ENCODE results near the gene CCDC27.
"Not testable (repeated sequence)": the region's sequence is repeated elsewhere in the genome, so short reads cannot be mapped to it uniquely, and the experiment has no call there.

The CCDC27 gene

GRCh38 chr1:3796215-3797061 is 44.2 kb downstream of the CCDC27 start, which contains the start of gene LRRC47:
Gene LRRC47, minus strand, starts transcription at chr1:3796498. Its CDS starts 22 bp downstream, at chr1:3796476.
- DNase-seq = peak; percentile 92 to 94

DNA sequence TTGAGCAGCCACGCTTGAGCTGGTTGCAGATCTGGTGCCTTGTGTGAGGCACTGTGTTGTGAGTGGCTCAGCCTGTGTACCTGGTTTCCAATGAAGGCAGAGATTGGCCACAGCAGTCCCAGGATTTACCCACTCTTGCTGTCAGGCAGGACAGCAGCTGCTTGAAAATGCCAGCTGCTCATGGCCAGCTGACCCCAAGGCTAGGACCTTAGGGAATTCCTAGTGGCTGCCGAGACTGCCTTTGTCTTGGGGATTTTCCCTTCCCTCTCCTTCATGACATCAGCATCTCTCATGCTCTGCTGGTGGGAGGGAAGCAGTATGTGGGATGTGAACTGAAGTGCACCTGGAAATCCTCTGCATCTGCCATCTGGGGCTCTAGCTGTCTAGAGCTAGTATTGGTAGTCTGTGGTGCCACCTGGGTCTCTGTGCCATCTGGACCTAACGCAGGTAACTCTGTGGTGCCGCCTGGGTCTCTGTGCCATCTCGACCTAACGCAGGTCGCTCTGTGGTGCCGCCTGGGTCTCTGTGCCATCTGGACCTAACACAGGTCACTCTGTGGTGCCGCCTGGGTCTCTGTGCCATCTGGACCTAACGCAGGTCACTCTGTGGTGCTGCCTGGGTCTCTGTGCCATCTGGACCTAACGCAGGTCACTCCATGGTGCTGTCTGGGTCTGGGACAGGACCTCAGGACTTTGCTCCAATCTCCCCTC is 47.9 kb downstream of the CCDC27 start:
- peak in 1 of 2 donors; percentile 23 for DNase-seq

GRCh38 chr1:3800795-3801194 is 48.5 kb downstream of the CCDC27 start:
- DNase-seq = not testable (repeated sequence)

DNA sequence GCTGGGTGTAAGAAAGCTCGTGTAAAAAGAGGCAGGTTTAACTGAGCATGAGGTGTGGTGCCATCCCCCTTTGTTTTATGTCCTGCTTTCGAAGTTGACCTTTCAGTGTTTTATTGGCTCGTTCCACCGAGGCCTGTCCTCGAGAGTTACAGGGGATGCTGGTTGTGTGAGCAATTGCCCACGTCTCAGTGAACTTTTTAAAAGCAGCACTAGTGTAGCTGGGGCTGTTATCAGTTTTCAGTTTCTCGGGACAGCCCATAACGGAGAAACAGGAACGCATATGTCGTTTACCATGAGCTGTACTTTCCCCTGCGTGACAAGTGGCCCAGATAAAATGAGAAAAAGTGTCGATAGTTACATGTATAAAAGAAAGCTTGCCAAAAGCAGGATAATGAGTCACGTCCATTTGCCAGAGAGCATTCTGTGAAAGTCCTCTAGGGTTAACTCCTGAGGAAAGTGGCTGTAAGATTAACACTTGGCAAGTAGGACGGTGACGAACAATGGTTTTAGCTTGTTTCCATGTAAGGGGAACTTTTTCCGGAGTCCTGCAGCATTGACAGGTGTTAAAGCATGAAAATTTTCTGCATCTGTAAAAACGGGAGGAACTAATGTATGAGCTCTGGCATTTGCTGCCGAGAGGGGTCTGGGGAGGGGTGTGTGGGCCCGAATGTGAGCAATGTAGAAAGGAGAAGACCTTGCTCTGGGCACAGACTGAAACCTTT is 51.8 kb downstream of the CCDC27 start:
- DNase-seq = no peak

GRCh38 chr1:3804627-3804944 is 52.3 kb downstream of the CCDC27 start:
- not testable (repeated sequence) for DNase-seq

DNA sequence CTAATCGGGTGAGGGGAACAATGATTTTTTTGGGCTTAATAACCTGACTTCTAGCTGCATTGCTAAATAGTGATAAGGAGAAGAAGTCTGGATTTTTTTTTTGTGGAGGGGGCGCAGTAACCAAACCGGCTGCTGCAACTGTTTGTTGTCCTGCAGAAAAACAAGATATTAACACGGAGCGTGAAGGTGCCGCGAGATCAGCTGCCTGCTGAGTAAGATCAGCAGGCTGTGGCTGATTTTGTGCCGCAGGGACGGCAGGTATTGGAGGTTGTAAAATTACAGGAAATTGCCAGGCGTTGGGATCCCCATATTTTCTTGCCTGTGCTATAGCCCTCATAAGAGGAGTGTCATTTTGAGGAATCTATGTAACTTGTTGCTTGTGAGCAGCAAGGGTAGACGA is 52.8 kb downstream of the CCDC27 start:
- no peak for DNase-seq

- no peak for DNase-seq
Observed at GRCh38 chr1:3807769-3808168, 55.5 kb downstream of the CCDC27 start.

- DNase-seq = no peak
Observed at GRCh38 chr1:3809680-3810079, 57.4 kb downstream of the CCDC27 start.

- DNase-seq = not testable (repeated sequence)
Observed at GRCh38 chr1:3810149-3810761, 58.0 kb downstream of the CCDC27 start.

GRCh38 chr1:3811595-3811911 is 59.3 kb downstream of the CCDC27 start:
- no peak for DNase-seq

DNA sequence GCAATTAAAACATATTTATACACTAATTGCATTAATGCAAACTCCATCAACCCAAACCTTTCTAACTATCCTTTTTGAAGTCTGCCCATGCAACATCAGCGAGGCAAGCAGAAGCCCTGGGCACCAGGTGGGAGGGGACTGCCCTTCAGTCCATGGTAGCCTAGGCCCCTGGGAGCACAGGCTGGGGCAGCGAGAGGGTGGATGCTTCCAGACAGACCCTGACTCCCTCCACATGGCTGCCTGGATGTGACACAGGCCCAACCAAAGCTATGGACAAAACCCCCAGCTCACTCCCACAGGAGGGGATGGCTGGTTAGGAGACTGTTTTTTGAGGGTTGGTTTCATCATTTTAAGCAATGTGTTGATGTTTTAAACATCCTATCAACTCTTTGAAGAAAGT is 61.8 kb downstream of the CCDC27 start:
- DNase-seq = no peak

- no peak for DNase-seq
Observed at GRCh38 chr1:3814771-3815561, 62.7 kb downstream of the CCDC27 start.

DNA sequence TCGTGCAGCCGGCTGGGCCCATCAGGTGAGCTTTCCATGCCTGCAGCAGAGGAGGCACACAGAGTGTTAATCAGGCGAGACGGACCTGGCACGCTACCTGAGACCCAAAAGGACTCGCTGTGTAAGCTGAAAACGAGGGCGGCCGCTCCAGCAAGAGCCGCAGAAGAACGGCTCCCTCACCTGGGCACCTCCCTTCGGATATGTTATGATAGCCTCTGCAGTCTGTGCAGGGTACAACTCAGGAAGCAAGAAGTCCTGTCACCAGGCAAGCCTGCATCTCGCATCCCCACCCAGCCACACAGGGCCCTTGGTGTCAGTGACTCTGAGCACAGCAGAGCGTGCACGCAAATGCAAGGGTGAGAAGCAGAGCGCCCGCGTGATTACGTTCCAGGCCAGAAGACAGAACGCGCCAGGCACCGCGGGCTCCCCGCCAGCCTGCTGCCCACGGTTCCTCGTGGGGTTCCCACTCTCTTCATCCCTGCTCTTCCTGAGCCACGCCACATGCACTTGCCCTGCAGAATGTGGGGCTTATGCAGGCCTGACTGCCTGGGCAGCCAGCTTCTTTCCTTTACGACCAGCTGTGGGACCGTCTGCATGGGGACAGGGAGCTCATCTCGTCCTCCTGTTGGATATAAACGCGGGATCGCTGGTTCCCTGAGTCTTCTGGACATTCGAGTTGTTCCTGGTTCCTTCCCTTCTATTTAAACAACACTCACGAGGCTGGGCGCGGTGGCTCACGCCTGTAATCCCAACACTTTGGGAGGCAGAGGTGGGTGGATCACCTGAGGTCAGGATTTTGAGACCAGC is 64.3 kb downstream of the CCDC27 start:
- no peak for DNase-seq

DNA sequence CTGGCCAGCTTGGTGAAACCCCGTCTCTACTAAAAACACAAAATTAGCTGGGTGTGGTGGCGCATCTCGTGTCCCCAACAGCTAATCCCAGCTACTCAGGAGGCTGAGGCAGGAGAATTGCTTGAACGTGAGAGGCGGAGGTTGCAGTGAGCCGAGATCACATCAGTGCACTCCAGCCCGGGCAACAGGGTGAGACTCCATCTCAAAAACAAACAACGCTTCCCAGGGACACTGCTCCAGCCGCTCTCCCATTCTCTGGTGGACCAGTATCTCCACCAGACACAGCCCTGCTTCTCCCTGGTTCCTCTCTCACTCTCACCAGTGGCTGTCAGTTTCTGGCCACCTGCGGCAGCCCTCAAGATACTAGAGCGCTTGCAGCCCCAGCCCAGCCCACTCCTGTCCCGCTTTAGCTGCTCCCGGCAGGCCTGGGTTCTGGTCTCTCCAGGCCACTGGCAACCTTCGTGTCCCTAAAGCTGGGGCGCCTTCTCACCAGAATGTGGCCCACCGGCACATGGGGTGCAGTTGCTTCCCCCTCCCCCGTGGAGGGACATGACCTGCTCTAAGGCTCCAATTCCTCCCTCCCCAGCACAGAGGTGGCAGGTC is 65.0 kb downstream of the CCDC27 start:
- no peak for DNase-seq

- DNase-seq = no peak
Observed at GRCh38 chr1:3817821-3818597, 65.8 kb downstream of the CCDC27 start.

- DNase-seq = no peak
Observed at GRCh38 chr1:3819771-3820200, 67.5 kb downstream of the CCDC27 start.

GRCh38 chr1:3820316-3820715 is 68.1 kb downstream of the CCDC27 start:
- DNase-seq = no peak

DNA sequence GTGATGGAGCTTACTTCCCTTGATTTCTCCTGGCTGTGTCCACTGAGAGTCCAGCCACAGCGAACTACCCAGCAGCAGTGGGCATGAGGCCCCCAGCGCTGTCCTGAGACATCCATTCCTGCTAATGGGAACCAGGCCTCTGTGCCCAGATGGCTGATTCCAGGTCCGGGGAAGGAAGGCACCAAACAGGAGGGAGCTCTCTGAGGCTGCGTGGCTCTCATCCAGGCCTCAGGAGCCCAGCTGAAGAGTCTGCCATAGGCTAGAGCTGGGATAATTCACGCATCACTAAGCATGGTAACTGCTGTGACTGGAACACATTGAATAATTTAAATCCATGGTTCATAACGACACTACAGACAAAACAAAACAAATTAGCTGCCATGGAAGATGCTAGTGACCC is 68.8 kb downstream of the CCDC27 start:
- no peak for DNase-seq
